ENCODE measurements around the gene CTCF. TPM values are rescaled to one million over a fixed set of nuclear protein-coding genes. Genes with fewer than 3 reads are reported as not detected.

CTCF gene
- total RNA-seq, 3 donors from 2014 or later, result 41.1 to 55.5 (median 43.4) TPM

DNA sequence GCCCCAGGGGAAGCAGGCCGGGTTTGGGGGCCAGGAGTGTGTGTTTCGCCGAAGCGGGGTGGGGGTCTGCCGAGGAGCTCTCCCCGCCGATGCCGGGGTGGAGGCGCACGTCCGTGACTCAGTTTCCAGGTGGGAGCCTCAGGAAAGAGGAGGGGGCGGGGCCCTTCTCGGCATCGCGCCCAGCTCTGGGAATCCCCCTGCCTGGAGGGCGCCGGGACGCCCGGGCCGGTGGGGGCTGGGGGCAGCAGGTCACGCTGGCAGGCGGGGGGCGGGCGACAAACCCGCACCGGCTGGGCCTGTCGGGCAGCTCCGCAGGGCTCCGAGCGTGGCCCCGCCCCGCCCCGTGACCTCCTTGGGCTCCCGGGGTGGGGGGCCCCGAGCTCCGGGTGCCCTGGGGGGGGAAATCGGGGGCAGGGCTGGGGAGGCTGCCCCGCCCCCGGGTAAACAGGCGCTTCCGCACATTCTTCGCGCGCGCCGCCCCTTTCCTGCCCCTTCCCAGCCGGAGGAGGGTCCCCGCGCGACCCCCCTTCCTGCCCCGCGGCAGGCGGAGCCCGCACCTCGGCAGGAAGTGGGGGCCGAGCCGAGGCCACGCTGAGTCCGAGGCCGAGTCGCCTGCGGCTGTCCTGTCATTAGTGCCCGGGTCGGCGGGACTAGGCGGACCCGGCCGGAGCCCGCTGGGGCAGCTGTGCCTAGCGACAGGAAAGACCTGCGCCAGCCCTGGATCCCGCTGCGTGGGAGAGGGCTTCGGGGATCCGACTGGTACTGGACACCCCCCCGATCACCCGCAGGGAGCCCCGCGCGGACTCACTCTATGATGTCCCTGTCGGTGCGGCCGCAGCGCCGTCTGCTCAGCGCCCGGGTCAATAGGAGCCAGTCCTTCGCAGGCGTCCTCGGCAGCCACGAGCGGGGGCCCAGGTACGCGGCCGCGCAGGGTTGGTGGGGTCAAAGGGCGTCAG, 24.4 kb upstream of the CTCF start:
- intact Hi-C loops (cut with DNase I, micrococcal nuclease), result no loop called here
- Histone ChIP-seq H3K9me3 (no peaks in the 10 kb centered on the region), H3K4me1 (ENCODE audit: low read depth) (peaks cover 11% of the 10 kb centered on the region), H3K4me3 (peak overlapping the region; percentile 23), H3K36me3 (ENCODE audit: low read depth) (no peaks in the 10 kb centered on the region)
- TF ChIP-seq CTCF (IDR thresholded peaks at IDR 0.05), result no peak
- ATAC-seq, result peak; percentile 69
- peak; percentile 58 to 83 (median 75) for DNase-seq

DNA sequence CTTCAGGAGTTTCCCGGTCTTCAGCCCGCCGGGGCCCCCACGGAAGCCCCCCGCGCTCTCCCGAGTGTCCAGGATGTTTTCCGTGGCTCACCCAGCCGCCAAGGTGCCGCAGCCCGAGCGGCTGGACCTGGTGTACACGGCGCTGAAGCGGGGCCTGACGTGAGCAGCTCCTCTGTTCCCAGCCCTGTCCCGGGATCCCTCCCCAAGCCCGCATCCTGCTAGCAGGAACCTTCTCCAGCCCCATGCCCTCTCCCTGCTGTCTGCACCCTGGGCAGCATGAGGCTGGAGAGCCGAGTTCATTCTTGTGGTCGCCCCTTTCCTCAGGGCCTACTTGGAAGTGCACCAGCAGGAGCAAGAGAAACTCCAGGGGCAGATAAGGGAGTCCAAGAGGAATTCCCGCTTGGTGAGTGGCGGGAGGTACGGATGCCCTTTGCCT, 23.6 kb upstream of the CTCF start:
- Histone ChIP-seq H3K36me3 (ENCODE audit: low read depth) (no peaks in the 10 kb centered on the region), H3K4me1 (ENCODE audit: low read depth) (peaks cover 11% of the 10 kb centered on the region), H3K9me3 (no peaks in the 10 kb centered on the region), H3K4me3 (no peak overlapping the region)
- intact Hi-C loops (cut with DNase I, micrococcal nuclease), result no loop called here
- ATAC-seq (peak; percentile 18), DNase-seq (no peak)
- TF ChIP-seq CTCF (IDR thresholded peaks at IDR 0.05), result no peak

GRCh38 chr16:67539271-67539670, 23.1 kb upstream of the CTCF start:
- Histone ChIP-seq H3K4me3 (no peak overlapping the region), H3K36me3 (ENCODE audit: low read depth) (no peaks in the 10 kb centered on the region), H3K4me1 (ENCODE audit: low read depth) (peaks cover 11% of the 10 kb centered on the region), H3K9me3 (no peaks in the 10 kb centered on the region)
- no peak for TF ChIP-seq CTCF (IDR thresholded peaks at IDR 0.05)
- ATAC-seq (peak; percentile 30), DNase-seq (no peak)
- intact Hi-C loops (cut with DNase I, micrococcal nuclease), result no loop called here

- intact Hi-C loops (cut with DNase I, micrococcal nuclease), result loop anchor here in 1 of 2 donors (10.0 kb wide), 1 partner anchor 125 kb away; the partner anchor contains the start of genes ACD, C16orf86, ENKD1 and PARD6A
Measured at GRCh38 chr16:67539691-67540635, 22.4 kb upstream of the CTCF start.

More at GRCh38 chr16:67539691-67540635, 22.4 kb upstream of the CTCF start:
- no peaks in the 10 kb centered on the region for H3K36me3 ChIP-seq (ENCODE audit: low read depth)
- H3K9me3 ChIP-seq, result no peaks in the 10 kb centered on the region
- DNase-seq, result no peak
- no peak overlapping the region for H3K4me3 ChIP-seq
- no peak for ATAC-seq
- peaks cover 11% of the 10 kb centered on the region for H3K4me1 ChIP-seq (ENCODE audit: low read depth)
- no peak for TF ChIP-seq CTCF (IDR thresholded peaks at IDR 0.05)

Data from mucosa of descending colon (tissue), 3 donors.